Esophagus squamous epithelium (tissue), 5 donors: Measurements from ENCODE around the gene RETN. TPM values are rescaled to one million over a fixed set of nuclear protein-coding genes. Genes with fewer than 3 reads are reported as not detected.

Experiments
- DNase-seq: peaks from one replicate; lab custom pipeline; 2025; lab: John Stamatoyannopoulos, UW
- H3K27ac ChIP-seq, 4 donors: fragments of 200-600 bp; sonication (generic); one replicate each; pipeline ENCODE4 v1.5.1; 2016 to 2019; ENCODE audit warnings: mild to moderate bottlenecking in 1 of 4
- H3K27me3 ChIP-seq, 4 donors: fragments of 200-600 bp; sonication (generic); 1 replicate in 3 of 4; 2 replicates in 1 of 4; pipeline versions ENCODE4 v1.5.1 to v1.6.0; 2017 to 2021; ENCODE audit warnings: antibody characterized with exemption in 1 of 4
- H3K36me3 ChIP-seq, 3 donors: fragments of 200-600 bp; sonication (generic); one replicate each; pipeline ENCODE4 v1.5.1; 2016 to 2019
- H3K4me1 ChIP-seq, 3 donors: fragments of 200-600 bp; sonication (generic); one replicate each; pipeline ENCODE4 v1.5.1; 2017 to 2019
- H3K4me3 ChIP-seq, 4 donors: fragments of 200-600 bp; sonication (generic); 1 replicate in 3 of 4; 2 replicates in 1 of 4; pipeline ENCODE4 v1.5.1; 2016 to 2019; ENCODE audit warnings: mild to moderate bottlenecking in 2 of 4, moderate library complexity in 1 of 4
- H3K9me3 ChIP-seq, 3 donors: fragments of 200-600 bp; sonication (generic); one replicate each; pipeline ENCODE4 v1.5.1; 2016 to 2019
- CTCF ChIP-seq, 6 experiments: fragments of 450-650 bp in 4 of 6; fragments of 200-600 bp in 2 of 6; sonication (generic) in 2 of 6; IDR thresholded peaks; one replicate each; pipeline ENCODE4 v1.5.1; 2016 to 2019; ENCODE audit warnings: antibody characterized with exemption in 6 of 6, mild to moderate bottlenecking in 4 of 6, moderate library complexity in 4 of 6
- POLR2A ChIP-seq, 4 donors: fragments of 450-650 bp; IDR thresholded peaks; one replicate each; pipeline ENCODE4 v1.6.1; 2017; ENCODE audit warnings: antibody characterized with exemption in 4 of 4, mild to moderate bottlenecking in 4 of 4, moderate library complexity in 3 of 4
- WGBS, 2 donors: methylation state at CpG; one replicate each; pipeline ENCODE4 v1.1.5; 2018; 5-methylcytosine and 5-hydroxymethylcytosine counted together
- intact Hi-C: fragments of 100-400 bp; cut with DNase I; formaldehyde crosslinking; loops from one replicate; pipeline ENCODE4 v1.15.0; 2022
- total RNA-seq, 4 donors: library from RNA; depleted of rRNA; stranded (reverse); fragments of >200 nt; gene quantifications; one replicate each; pipeline ENCODE4 v1.1.0, GENCODE V29; 2016
- donor health status: DM: yes; HTN: yes; CAD: no.

The RETN gene
- total RNA-seq, 4 donors from 2014 or later: 28.1 TPM; not detected in 3

- 38 to 40% methylated on average over 2 of the region's 2 CpGs for WGBS, 2 donors
- TF ChIP-seq POLR2A (IDR thresholded peaks at IDR 0.05) (no peak), CTCF (IDR thresholded peaks at IDR 0.05) (no peak)
- H3K27ac ChIP-seq: no peak overlapping the region
- peaks cover 0 to 37% (median 0%) of the 10 kb centered on the region in 4 donors for H3K27me3 ChIP-seq
- peaks cover 0 to 18% (median 5%) of the 10 kb centered on the region in 3 donors for H3K4me1 ChIP-seq
- H3K9me3 ChIP-seq: no peaks in the 10 kb centered on the region
- peaks cover 0 to 26% (median 4%) of the 10 kb centered on the region in 3 donors for H3K36me3 ChIP-seq
- intact Hi-C loops: no loop called here
- DNase-seq: no peak
- no peak overlapping the region for H3K4me3 ChIP-seq
Measured at GRCh38 chr19:7650148-7650547, 18.7 kb upstream of the RETN start.

- no peak for TF ChIP-seq POLR2A (IDR thresholded peaks at IDR 0.05)
- peak; percentile 95 to 99 (median 98) for TF ChIP-seq CTCF (IDR thresholded peaks at IDR 0.05)
- H3K27me3 ChIP-seq: peaks cover 0 to 19% (median 0%) of the 10 kb centered on the region in 4 donors
- intact Hi-C loops: no loop called here
- peak; percentile 24 for DNase-seq
- peaks cover 0 to 8% (median 0%) of the 10 kb centered on the region in 3 donors for H3K36me3 ChIP-seq
- H3K4me1 ChIP-seq: peaks cover 0 to 19% (median 5%) of the 10 kb centered on the region in 3 donors
- no peaks in the 10 kb centered on the region for H3K9me3 ChIP-seq
- H3K4me3 ChIP-seq: peak overlapping the region in 3 of 4 donors; percentile 14 to 56 (median 19)
- H3K27ac ChIP-seq: peak overlapping the region in 2 of 4 donors; percentile 29 to 63
- 1 to 4% methylated on average over 23 to 26 of the region's 28 CpGs for WGBS, 2 donors
Measured at GRCh38 chr19:7652061-7652641, 16.7 kb upstream of the RETN start.

- Histone ChIP-seq H3K4me3 (no peak overlapping the region), H3K36me3 (no peaks in the 10 kb centered on the region), H3K27ac (no peak overlapping the region), H3K27me3 (peaks cover 0 to 21% (median 0%) of the 10 kb centered on the region in 4 donors), H3K9me3 (no peaks in the 10 kb centered on the region), H3K4me1 (peaks cover 0 to 25% (median 5%) of the 10 kb centered on the region in 3 donors)
- intact Hi-C loops: no loop called here
- 23 to 35% methylated on average over 8 of the region's 8 CpGs for WGBS, 2 donors
- TF ChIP-seq POLR2A (IDR thresholded peaks at IDR 0.05) (no peak), CTCF (IDR thresholded peaks at IDR 0.05) (no peak)
- no peak for DNase-seq
Measured at GRCh38 chr19:7654401-7654800, 14.4 kb upstream of the RETN start.

GRCh38 chr19:7655581-7655980, 13.3 kb upstream of the RETN start:
- WGBS, 2 donors: 61 to 73% methylated on average over 8 of the region's 8 CpGs
- H3K27ac ChIP-seq: no peak overlapping the region
- H3K27me3 ChIP-seq: peaks cover 0 to 24% (median 0%) of the 10 kb centered on the region in 4 donors
- DNase-seq: no peak
- H3K4me1 ChIP-seq: peaks cover 0 to 25% (median 5%) of the 10 kb centered on the region in 3 donors
- no peaks in the 10 kb centered on the region for H3K9me3 ChIP-seq
- H3K36me3 ChIP-seq: no peaks in the 10 kb centered on the region
- intact Hi-C loops: no loop called here
- TF ChIP-seq POLR2A (IDR thresholded peaks at IDR 0.05) (no peak), CTCF (IDR thresholded peaks at IDR 0.05) (no peak)
- no peak overlapping the region for H3K4me3 ChIP-seq

GRCh38 chr19:7657131-7657751, 11.6 kb upstream of the RETN start:
- peaks cover 0 to 12% (median 0%) of the 10 kb centered on the region in 4 donors for H3K27me3 ChIP-seq
- 27 to 31% methylated on average over 10 to 12 of the region's 14 CpGs for WGBS, 2 donors
- no peaks in the 10 kb centered on the region for H3K36me3 ChIP-seq
- intact Hi-C loops: no loop called here
- H3K4me1 ChIP-seq: peaks cover 0 to 22% (median 4%) of the 10 kb centered on the region in 3 donors
- H3K4me3 ChIP-seq: no peak overlapping the region
- no peak for TF ChIP-seq POLR2A (IDR thresholded peaks at IDR 0.05)
- TF ChIP-seq CTCF (IDR thresholded peaks at IDR 0.05): no peak
- peak overlapping the region in 1 of 4 donors; percentile 33 for H3K27ac ChIP-seq
- DNase-seq: no peak
- H3K9me3 ChIP-seq: no peaks in the 10 kb centered on the region
